GM21526 (cell line): ENCODE results near the gene PDHX.

Experiments
- ATAC-seq: cut with Tn5 transposase; IDR thresholded peaks from one replicate; pipeline ENCODE4 v1.9.1; 2021; ENCODE audit warnings: moderate library complexity; ENCODE audit not compliant: unreplicated experiment, low FRiP score

Gene PDHX

DNA sequence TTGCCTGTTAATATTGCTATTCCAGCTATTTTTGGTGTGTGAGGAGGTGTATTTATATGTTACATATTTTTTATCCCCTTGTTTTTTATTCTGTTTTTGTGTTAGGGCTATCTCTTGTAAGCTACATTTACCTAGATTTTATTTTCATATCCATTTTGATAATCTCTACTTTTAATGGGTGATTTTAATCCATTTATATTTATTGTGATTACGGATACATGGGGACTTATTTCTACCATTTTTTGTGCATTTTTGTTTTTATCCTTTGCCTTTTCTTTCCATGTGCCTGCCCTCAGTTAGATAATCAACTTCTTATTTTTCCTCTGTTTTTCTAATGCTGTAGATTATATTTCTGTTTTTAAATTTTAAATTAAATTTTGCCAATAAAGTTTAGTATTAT lies 28.3 kb downstream of the PDHX start:
- no peak for ATAC-seq

DNA sequence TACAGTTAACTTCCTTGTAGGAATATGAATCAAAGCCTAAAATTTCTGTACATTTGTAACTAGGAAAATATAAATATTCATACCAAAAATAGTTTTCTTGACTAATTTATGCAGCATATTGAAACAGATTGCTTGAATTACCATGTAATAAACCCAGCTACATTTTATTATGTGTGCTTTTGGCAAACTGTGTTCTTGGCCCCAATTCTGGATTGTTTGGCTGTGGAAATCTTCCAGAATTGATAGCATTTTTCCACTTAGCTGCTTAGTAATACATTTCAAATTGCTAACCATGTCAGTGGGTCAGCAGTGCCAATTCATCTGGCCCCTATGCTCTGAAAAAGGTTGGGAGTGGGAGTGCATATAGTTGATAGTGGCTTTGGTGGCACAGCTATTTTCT lies 32.3 kb downstream of the PDHX start:
- no peak for ATAC-seq

DNA sequence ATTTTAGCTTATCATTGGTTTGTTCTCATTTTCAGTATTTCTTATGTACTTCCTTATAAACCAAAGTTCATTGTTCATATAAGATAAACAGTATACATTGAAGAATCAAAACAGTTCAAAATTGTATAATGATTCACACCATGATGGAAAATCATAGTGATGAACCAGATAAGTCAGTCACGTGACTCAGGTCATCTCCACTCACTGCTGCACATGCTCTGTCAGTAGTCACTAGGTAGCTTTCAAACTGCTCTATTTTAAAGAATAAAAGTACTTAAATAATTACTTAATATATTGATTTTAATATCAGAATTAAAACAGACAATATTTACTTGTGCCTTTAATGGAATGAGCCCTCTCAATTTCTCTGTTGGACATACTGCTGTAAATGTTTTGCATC lies 37.5 kb downstream of the PDHX start:
- ATAC-seq, result no peak

DNA sequence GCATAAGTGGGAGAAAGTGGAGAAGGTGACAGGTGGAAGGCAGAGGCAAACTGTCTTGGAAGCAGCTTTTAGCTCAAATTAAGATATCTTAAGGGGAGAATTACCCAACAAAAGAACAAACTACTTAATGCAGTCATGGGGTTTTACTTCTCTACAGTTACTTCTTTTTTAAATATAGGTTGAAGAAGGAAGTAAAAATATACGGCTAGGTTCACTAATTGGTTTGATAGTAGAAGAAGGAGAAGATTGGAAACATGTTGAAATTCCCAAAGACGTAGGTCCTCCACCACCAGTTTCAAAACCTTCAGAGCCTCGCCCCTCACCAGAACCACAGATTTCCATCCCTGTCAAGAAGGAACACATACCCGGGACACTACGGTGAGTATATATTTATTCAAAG lies 40.8 kb downstream of the PDHX start:
- ATAC-seq, result no peak

DNA sequence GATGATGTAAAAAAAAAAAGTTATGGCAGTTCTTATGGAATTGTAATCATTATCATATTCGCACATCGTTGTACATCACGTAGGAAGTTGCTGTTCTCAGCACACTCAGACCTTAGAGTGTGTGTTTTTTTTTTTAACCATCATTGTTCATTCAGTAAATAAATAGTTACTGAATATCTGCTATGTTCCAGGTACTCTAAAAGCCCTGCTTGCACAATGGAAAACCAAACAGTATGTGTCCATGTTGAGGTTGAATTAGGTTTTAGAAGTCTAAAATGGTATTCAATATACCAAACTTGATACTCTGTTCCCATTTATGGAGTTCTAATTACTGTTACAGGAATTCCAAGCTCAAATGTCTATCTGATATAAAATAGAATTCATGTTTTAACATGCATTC lies 41.2 kb downstream of the PDHX start:
- no peak for ATAC-seq

DNA sequence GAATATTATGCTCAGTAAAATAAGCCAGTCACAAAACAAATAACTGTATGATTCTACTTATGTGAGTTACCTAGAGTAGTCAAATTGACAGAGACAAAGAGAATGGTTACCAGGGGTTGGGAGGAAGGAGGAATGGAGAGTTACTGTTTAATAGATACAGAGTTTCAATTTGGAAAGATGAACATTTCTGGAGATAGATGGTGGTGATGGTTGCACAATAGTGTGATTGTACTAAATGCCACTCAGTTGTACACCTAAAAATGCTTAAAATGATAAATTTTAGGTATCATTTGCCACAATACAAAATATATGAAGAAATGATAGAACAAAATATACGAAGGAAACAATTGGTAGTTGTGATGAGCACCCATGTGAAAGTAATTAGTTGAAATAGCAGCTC lies 43.4 kb downstream of the PDHX start:
- no peak for ATAC-seq

DNA sequence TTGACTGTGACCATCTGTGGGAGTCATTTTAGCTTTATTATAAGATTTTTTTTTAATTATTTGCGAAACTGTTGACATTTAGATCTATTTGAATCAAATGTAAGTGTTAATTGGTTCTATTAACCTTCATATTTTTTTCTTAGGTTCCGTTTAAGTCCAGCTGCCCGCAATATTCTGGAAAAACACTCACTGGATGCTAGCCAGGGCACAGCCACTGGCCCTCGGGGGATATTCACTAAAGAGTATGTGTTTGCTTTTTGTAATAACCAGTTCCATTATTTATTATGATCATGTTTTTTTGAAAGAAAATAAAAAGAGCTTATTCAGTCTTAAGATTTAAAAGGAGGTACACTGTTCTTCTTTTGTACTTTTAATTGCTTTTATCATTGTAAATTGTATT lies 43.9 kb downstream of the PDHX start:
- ATAC-seq, result no peak

DNA sequence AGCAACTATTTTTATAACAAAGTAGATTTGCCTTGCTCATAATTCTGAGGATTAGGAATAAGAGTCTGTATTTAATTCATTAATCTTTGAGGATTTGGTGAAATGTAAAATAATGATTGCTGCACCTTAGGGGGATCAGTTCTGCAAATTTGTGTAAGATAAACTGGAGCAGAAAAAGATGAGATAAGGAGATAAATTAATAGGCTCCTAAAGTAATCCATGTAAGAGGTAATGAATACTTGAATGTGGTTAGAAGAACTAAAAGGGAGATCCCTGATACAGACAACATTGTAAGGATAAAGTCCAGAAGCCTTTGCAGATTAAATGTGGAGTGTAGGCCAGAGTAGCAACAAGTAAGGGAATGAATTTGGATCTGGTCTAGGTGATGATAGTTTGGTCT lies 45.6 kb downstream of the PDHX start:
- no peak for ATAC-seq

DNA sequence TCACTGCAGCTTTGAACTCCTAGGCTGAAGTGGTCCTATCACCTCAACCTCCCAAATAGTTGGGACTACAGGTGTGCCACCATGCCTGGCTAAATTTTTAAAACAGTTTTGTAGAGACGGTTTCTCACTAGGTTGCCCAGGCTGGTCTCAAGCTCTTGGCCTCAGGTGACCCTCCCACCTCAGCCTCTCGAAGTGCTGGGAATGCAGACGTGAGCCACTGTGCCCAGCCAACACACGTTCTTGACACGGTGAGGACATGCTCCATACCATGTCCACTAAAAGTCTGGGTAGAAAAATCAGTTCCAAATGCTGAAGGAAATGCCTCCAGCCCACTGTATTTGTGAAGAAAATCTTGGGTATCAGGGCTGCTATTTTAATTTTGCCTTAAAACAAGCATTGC lies 46.9 kb downstream of the PDHX start:
- no peak for ATAC-seq

DNA sequence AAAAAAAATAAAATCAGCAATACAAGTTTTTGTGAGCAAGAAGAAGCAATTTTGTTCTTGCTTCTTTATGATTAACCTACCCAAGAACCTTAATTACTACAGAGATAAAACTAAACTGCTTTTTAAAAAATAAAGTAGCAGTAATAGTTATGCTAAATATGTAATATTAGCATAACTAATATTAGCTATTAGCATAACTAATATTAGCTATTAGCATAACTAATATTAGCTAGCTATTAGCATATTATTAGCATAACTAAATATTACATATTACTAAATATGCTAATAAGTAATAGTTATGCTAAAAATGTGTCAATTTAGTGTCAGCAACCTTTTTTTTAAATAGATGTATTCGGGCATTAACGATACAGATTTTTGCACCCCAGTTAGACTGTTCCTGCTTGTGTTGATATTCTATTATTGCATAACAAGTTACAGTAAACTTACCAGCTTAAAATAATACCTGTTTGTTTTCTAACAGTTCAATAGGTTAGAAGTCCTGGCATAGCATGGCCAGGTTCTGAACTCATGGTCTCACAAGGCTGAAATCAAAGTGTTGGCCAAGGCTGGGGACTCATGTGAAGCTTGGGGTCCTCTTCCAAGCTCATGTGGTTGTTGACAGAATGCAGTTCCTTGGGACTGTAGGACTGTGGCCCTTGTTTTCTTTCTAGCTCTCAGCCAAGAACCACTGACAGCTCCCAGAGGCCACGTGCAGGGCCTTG lies 48.4 kb downstream of the PDHX start:
- ATAC-seq, result no peak

DNA sequence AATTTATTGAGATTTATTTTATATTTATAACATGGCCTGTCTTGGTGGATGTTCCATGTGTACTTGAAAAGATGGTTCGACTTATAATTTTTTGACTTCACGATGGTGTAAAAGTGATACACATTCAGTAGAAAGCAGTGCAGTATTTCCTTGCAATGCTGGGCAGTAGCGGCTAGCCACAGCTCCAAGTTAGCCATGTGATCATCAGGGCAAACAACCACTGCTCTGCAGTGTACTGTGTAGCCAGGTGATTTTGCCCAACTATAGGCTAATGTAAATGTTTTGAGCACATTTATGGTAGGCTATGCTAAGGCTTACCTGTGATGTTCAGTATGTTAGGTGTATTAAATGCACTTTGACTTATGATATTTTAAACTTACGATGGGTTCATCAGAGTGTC lies 52.4 kb downstream of the PDHX start:
- no peak for ATAC-seq

DNA sequence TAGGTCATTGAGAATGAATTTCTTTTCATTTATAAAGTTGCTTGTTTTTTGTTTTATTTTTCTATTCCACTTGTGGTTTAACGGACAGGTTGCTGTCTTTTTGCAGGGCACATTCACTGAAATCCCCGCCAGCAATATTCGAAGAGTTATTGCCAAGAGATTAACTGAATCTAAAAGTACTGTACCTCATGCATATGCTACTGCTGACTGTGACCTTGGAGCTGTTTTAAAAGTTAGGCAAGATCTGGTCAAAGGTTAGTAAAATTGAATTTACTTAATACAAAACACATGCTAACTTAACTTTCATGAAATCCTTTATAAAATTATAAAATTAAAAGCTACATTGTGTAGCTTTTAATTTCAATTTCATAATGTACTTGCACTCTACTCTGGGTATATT lies 53.6 kb downstream of the PDHX start:
- ATAC-seq, result no peak

DNA sequence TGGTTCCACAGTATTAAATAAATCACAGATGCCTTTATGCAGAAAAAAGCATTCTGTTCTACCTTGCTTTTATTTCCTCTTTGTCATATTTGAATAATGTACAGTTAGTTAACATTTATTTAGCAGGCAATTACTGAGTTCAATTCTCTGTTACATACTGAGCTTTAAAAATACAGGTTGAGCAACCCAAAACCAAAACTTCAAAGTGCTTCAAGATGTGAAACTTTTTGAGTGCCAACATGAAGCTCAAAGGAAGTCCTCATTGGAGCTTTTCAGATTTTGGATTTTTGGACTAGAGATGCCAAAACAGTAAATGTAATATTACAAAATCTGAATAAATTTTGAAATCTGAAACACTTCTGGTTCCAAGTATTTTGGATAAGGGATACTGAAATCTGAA lies 54.1 kb downstream of the PDHX start:
- ATAC-seq, result no peak

DNA sequence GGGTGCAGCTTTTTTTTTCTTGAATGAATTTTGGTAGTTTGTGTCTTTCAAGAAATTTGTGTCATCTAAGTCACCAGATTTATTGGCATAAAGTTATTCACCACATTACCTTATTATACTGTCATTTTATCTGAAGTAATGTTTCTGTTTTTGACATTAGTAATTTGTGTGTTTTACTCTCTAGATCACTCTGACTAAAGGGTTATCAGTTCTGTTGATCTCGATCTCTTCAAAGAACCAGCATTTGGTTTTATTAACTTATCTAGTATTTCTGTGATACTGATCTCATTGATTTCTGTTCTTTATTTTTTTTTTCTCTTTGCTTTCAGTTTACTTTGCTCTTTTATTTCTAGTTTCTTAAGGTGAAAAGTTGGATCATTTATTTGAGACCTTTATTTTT lies 55.5 kb downstream of the PDHX start:
- no peak for ATAC-seq

DNA sequence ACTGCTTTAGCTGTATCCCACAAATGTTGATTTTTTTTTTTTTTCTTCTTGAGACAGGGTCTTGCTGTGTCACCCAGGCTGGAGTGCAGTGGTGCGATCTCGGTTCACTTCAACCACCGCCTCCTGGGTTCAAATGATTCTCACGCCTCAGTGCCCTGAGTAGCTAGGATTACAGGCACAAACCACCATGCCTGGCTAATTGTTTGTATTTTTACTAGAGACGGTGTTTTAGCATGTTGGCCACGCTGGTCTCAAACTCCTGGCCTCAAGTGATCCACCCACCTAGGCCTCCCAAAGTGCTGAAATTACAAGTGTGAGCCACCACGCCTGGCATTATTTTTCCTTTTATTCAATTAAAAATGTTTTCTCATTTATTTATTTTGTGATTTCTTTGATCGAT lies 55.9 kb downstream of the PDHX start:
- ATAC-seq, result no peak

DNA sequence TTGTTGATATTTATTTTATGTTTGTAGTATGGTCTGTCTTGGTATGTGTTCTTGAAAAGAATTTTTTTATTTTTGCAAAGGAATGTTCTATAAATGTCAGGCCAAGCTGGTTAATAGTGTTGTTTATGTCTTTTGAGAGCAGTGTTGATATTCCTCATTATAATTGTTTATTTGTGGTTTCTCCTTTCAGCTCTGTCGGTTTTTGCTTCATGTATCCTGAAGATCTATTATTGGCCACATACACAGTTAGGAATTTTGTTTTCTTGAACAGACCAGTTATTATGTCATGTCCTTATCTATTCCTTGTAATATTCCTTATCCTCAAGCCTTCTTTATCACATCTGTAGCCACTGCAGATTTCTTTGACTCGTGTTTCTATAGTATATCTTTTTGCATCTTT lies 56.5 kb downstream of the PDHX start:
- no peak for ATAC-seq

DNA sequence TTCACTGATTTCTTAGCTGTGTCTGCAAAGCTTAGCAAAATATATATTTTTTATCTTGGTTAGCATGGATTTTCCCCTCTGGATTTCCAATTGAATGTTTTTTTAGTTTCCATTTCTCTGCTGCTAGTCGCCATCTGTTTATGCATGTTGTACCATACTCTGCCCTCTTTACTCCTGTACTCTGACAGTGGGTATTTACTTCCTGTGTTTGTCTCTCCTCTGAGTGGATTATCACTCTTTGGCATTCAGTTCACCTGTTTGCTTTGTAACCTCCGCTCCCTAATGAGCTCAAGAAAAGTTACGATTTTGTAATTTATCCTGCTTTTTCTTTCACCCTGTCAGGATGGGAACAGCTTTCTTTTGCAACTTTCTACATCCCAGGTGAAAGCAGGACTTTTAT lies 59.1 kb downstream of the PDHX start:
- ATAC-seq, result no peak

DNA sequence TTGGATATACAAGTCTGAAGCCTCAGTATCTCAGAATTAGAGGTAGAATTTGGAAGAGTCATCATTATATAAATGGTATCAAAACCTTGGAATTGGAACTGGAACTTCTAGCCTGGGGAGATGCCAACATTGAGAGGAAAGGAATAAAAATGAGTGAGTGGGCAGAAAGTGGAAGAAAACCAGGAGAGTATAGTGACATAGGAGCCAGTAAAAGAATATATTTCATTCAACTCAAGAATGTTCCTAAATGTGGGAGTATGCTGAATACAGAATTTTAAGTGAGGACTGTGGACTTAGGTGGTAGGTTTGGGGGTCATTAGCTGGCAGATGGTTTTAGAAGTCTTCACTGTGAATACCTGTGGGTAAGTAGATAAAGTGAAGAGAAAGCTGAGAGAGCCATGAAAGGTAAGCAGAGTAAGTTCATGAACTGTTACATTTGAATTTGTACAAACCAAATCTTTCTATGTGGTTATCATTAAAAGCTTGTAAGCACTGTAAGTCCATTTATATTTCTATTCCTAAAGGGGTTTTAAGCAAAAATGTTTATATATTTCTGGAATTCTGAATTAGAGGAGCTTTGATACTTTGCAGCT lies 60.2 kb downstream of the PDHX start:
- no peak for ATAC-seq

DNA sequence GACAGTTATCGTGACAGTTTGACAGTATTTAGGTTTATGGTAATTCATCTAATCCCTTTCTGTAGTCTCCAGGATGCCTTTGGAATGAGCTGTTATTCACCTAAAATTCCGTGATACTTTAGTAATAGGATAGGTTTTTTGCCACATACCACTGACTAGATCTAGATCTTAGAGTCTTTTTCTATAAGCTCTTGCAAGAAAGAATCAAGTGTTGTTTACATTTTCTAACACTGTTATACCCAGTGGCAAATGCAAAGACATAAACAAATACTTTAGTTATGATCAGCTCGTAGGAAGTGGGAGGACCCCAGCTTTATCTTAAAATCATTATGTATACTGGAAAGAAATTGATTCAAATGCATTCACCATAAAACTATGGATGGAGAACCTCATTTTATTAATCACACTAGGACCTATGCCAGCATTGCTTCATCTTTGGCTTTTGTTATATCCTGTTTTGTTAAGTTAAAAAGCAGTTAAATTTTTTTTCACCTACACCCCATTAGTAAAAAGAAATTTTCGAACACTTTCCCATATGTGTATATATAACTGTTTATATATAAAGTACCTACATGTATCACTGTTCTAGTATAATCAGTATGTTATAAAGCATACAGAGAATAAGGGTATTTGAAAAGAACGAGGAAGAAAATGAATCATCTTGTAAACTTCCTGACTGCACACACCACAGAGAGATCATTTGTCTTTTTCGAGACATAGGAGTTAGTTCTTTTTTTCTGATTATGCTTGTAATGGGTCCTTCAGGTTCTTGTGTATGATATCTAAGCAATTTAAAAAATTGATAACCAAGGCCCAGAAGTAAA lies 60.9 kb downstream of the PDHX start:
- no peak for ATAC-seq

DNA sequence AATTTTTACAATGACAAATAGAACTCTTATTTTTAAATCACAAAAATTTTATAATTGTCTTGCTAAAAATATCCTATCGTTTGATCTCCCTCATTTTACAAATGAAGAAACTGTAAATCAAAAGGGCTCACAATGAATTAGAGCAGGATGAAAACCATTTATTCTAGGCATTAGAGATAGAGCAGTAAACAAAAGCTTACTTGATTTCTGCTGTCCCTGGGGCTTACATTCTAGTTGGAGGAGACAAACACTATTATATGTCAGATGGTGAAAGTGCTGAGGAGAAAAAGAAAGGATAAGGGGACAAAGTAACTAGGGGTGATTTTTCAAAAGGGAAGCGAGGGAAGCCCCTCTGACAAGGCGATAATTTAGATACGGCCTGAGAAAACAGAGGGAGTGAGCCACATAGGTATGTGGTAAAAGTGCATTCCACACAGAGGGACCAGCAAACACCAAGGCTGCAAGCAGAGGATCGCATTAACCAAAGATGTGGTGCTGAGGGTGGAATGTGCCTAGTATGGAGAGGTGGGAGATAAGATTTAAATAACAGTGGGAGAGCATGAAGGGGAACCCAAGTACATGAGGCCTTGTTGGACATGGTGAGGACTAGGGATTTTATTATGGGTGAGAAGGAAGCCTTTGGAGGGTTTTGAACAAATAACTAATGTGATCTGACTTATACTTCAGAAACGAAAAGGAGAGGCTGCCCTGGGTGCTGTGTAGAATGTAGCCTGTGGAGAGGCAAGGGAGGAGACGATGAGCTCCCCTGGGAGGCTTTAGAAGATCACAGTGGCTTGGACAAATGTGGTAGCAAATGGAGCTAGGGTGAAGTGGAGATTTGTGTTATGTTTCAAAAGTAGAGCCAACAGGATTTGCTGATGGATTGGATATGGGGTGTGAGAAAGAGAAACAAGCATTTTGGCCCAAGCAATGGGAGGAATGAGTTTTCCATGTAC lies 62.1 kb downstream of the PDHX start:
- ATAC-seq, result no peak

DNA sequence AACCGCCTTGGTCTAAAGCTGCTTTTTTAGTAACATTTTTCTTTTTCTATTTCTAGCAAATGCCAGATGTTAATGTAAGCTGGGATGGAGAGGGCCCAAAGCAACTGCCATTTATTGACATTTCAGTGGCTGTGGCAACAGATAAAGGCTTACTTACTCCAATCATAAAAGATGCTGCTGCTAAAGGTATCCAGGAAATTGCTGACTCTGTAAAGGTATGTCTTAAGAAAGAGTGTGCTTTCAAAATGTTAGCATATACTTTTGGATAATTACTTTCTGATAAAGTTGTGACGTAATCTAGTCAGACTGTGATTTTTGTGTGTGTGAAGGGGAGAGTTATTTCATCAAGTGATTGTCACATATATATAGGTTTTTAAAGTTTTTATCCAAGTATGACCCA lies 68.1 kb downstream of the PDHX start:
- no peak for ATAC-seq
